Astrocyte of the spinal cord (primary cell): ENCODE measurements around the gene MARCHF6.

Experiments used
- DNase-seq: peaks from one replicate; pipeline ENCODE4 v3.0.0; 2011; ENCODE audit warnings: low read depth, low spot score
- H3K4me3 ChIP-seq: 2 replicates; pipeline ENCODE4 v1.5.1; 2011; ENCODE audit warnings: low read depth, mild to moderate bottlenecking, low read length, moderate library complexity
- CTCF ChIP-seq: IDR thresholded peaks from 2 replicates; pipeline ENCODE4 v1.5.1; 2012; ENCODE audit warnings: low read depth, mild to moderate bottlenecking, low read length, inconsistent platforms
- in situ Hi-C: cut with HindIII; loops from 2 replicates; pipeline ENCODE4 v1.10.0; 2017; ENCODE audit warnings: low sequenced_read_pairs

Gene MARCHF6

GRCh38 chr5:10351919-10352318 lies 1.6 kb upstream of the MARCHF6 start:
- no peak for DNase-seq
- TF ChIP-seq CTCF: no peak
- in situ Hi-C loops: no loop called here
- no peak overlapping the region for H3K4me3 ChIP-seq

GRCh38 chr5:10352430-10353240 lies 860 bp upstream of the MARCHF6 start:
- DNase-seq: peak; percentile 71
- in situ Hi-C loops: no loop called here

GRCh38 chr5:10354048-10354872 lies 765 bp downstream of the MARCHF6 start:
- H3K4me3 ChIP-seq: peak overlapping the region; percentile 80
- TF ChIP-seq CTCF: no peak
- in situ Hi-C loops: no loop called here
- DNase-seq: peak; percentile 42

More at GRCh38 chr5:10352430-10353240, 860 bp upstream of the MARCHF6 start:
- no peak for TF ChIP-seq CTCF
- peak overlapping the region; percentile 80 for H3K4me3 ChIP-seq

DNA sequence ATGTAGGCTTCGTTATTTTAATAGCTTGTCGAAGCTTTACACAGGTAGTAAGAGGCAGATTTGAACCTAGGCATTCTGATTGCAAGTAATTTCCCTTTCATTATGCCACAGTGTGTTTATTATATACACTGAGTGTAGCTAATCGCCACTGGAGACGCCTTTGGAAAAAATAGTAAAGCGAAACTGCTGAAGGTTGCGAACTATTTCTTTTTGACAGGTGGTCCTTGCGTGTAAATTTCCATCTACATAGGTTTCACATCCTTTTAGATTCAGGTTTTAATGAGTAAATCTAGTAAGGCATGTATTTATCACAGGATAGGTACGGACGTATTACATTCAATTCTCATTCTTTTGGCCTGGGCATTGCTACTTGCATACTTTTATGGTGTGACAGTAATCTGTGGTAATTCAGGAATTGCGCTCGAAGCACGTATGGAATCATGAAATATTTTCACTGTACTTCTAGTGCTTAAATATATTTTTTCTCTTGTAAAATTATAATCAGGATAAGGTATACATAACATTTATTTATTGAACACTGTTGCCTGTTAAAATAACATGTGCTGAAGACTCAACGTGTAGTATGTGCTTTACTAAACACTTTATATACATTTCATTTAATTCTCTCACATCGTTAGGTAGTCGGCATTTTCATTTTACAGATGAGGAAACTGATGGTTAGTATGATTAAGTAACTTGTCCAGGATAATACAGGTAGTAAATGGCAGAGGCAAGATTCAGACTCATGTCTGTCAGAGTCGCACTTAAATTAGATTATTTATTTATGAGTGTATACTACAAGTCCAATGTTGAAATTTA lies 1.8 kb downstream of the MARCHF6 start:
- peak overlapping the region; percentile 80 for H3K4me3 ChIP-seq
- in situ Hi-C loops: no loop called here
- TF ChIP-seq CTCF: no peak
- peak; percentile 44 for DNase-seq

GRCh38 chr5:10358999-10359398 lies 5.5 kb downstream of the MARCHF6 start:
- no peak overlapping the region for H3K4me3 ChIP-seq
- TF ChIP-seq CTCF: no peak
- no peak for DNase-seq
- in situ Hi-C loops: no loop called here

- no peak for DNase-seq
- in situ Hi-C loops: no loop called here
- no peak overlapping the region for H3K4me3 ChIP-seq
- TF ChIP-seq CTCF: no peak
Measured at GRCh38 chr5:10360686-10361085, 7.2 kb downstream of the MARCHF6 start.
